ENCODE measurements around the gene CD34.
"Not testable (repeated sequence)": the region's sequence is repeated elsewhere in the genome, so short reads cannot be mapped to it uniquely, and the experiment has no call there.

The CD34 gene

DNA sequence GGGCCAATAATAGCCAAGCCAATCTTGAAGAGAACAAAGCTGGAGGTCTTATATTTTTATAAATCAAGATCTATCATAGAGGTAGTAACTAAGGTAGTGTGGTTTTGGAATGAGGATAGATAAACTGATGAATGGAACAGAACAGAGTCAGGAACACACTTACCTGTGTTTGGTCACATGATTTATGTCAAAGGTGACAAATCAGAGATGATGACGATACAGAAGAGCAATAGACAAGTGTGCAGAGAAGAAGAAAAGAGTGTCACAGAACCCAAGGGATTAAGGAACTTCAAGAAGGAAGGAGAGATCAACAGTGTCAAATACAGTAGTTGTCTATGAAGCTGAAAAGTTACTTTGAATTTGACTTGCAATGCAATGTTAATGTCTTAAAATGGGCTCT is 16.1 kb upstream of the CD34 start:
- DNase-seq, result no peak

GRCh38 chr1:207925969-207926368 is 15.0 kb upstream of the CD34 start:
- not testable (repeated sequence) for DNase-seq

GRCh38 chr1:207925210-207925609 is 14.3 kb upstream of the CD34 start:
- DNase-seq, result no peak

DNA sequence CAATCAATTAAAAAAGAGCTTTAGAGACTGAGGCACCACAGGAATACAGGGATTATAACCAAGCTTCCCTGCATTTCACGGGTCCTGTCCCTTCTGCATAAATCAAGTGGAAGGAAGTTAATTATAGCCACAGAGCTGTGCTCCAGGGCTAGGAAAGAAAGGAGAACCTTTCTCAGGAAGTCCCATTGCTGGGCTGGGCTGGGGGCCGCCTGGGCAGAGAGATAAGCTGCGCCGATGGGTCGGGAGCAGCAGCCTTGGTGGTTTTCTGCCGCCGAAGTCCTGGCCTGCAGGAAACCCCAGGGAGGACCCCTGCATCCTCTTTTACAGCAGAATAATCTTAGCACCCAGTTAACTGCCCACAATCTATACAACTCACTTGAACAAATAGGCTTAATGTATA is 12.6 kb upstream of the CD34 start:
- no peak for DNase-seq

- DNase-seq, result no peak
These were observed 12.2 kb upstream of the CD34 start for GRCh38 chr1:207923121-207923520.

DNA sequence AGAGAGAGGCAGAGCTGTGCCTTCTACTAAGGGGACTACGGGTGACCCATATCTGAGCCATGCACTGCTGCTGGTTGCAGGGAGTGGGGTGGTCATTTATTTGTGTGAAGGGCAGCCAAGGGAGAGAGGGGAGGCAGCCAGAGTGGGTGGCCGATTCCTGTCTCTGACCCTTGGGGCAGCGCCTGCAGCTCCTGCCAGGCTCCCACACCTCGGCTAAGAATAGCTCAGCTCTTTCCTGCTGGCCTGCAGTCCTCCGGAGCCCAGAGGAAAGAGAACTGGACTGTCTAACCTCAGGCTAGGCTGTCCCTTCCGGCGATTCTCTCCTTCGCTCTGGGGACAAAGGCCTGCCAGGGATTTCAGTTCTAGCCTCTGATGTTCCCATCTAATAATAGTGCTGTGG is 11.6 kb upstream of the CD34 start:
- DNase-seq, result no peak

DNA sequence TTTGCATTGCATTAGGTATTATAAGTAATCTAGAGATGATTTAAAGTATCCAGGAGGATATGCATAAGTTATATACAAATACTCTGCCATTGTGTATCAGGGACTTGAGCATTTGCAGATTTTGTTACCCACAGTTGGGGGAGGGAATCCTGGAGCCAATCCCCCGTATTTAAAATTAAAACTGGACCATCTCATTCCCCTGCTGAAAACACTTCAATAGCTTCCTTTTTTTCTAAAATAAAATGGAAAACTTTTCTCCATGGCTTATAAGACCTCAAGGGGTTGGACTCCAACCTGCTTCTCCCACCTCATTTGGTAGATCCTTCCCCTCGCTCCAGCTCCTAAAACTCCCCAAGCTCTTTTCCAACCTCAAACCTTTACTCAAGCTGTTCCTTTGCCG is 10.4 kb upstream of the CD34 start:
- DNase-seq, result no peak

GRCh38 chr1:207920444-207921021 is 9.6 kb upstream of the CD34 start:
- no peak for DNase-seq

DNA sequence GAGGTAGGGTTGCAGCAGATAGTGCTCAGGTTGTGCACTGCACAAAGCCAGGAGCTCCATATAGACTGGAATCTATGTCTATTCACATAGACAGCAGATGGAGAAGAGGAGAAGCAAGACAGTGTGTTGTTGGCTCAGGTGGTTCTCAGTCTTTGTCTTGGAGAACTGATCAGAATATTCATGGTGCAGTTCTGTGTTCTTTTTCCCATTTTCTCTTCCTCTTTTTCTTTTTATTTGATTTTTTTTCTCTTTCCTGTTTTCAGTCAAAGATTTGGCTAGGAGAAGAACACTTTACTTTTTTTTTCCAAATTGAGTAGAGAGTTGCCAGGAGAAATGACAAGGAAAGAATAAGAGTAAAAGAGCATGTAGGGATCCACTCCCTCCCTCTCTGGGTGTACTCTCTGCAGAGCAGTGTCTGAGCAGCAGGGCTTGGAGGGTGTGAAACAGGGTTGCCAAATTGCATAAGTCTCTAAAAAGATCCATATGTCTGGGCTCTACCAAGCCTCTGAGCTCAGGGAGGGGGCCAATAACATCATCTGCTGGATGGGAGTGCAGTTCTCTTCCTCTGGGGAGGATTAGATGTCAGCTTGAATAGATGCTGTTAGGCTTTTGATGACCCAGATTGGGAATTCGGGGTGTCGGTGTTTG is 8.7 kb upstream of the CD34 start:
- DNase-seq, result no peak

DNA sequence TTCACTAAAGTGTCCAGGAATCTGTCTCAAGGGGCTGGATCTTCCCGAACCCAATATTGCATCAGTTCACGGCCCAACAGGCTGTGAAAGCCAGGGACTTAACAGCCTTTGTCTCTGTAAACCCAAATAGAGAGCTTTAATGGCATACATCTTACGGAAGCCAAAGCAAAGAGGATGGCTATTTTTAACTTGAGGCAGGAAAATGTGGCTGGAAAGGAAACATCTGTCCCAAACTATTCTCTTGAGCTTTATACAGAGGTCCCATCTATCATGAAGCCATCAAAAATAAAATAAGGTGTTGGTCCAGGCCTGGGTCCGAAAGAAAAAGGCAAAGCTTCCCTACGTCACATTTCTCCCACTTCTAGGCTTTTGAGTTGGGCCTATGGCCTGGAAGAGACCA is 7.7 kb upstream of the CD34 start:
- no peak for DNase-seq

DNA sequence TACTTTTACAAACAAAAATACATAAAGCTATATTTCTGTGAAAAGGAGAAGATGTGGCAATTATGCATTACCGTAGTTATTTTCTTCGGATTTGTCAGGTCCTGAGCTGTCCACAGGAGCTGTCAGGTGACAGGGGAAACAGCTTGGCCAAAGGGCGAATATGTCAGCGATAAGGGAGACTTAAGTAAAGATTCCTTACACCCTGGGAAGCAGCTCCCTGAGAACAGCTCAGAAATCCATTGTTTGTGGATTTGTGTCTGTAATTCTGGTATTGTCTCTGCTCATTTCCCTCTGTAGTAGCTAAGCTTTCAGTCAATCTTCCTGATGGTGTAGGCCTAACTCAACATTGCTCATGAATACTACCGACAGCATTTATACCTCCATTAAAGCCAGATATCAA is 7.1 kb upstream of the CD34 start:
- no peak for DNase-seq

- DNase-seq, result no peak
These were observed 6.2 kb upstream of the CD34 start for GRCh38 chr1:207917080-207917479.

- no peak for DNase-seq
These were observed 3.0 kb upstream of the CD34 start for GRCh38 chr1:207913951-207914350.

DNA sequence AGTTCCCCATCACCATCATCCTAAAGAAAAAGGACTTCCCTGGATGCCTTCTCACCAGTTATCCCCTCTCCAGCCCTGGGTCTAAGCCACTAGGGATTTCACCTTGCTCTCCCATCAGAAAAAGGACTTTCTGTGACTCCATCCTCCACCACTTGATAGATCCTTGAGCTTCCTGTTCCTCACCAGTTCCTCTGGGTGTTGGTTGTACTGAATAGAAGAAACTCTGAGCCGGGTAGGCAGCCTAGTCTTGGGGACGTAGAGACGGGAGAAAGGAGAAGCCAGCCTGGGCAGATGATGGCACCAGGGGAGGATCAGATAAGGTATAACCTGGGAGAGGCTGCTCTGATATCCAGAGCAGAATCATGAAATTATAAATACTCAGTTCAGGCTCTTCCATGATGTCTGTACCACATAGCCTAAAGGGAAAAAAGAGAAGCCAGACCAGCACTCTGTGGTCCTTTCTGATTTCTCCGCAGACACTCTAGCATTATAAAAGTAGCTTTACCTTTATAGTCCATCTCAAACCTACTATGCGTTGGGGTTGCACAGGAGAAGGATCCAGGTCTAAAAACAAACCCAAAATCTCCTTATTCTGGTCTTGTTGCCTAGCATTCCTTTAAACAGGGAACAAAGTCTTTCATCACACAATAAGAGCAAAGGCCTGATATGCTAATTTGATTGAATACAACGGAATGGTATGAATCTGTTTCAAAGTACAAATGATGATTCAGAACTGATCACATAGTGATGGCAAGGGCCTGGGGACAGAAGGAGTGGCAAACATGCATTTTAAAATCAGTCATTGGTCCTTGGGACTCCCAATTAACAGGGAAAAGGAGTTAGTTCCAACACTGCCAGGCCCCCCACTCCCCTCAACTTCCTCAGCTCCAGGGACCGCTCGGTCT is 1.2 kb upstream of the CD34 start:
- DNase-seq, result no peak

DNA sequence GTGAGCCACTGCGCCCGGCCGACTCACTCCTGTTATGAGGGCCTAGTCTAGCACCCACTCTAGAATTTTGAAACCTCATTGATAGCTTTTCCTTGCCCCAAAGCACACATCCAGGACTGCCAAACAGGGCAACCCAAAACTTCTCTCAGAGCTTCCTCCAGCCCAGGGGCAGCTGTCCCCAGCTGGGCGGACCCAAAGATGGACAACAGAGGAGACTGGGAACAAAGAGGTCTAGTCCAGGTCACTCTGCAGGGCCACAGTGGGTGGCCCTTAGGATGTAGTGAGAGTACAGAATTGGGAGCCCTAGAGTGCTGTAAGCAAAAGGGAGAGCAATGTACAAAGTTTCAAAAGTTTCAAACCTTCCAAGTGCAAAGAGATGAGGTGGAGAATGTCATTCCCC is 1.2 kb downstream of the CD34 start:
- no peak for DNase-seq

- DNase-seq, result no peak
These were observed 2.7 kb downstream of the CD34 start for GRCh38 chr1:207908107-207908734.

DNA sequence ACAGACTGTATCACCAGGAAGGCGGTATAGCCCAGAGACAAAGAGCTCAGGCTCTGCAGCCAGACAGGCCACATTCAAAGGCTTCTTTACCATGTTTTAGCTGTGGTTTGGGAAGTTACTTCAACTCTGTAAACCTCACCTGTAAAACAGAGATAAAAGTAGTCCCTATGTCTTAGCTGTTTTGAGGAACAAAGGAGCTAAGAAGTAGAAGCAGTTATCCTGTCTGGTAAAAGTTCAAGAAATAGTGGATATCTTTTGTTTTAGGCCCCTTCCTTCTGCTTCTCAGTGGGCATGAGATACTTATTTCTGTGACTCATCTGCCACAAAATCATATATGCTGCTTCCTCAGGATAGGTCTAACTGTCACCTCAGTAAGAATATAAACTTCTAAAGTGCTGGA is 6.5 kb downstream of the CD34 start:
- no peak for DNase-seq

DNA sequence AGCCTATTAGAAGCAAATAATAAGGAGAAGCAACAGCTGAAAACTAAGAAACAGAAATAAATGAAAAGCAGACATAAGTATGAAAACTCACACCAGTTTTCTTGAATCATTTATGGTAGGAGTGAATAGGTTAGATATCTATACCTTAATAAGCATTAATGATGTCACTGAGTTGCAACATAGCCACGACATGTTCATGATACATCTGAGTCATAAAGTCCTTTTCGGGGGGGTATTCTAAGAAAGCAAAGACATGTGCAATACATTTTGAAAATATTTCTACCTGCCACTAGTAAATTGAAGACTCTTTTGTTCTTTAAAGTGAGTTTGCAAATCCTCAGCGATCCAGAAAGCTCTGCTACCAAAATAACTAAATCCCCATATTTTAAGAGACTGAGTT is 7.2 kb downstream of the CD34 start:
- DNase-seq, result no peak

DNA sequence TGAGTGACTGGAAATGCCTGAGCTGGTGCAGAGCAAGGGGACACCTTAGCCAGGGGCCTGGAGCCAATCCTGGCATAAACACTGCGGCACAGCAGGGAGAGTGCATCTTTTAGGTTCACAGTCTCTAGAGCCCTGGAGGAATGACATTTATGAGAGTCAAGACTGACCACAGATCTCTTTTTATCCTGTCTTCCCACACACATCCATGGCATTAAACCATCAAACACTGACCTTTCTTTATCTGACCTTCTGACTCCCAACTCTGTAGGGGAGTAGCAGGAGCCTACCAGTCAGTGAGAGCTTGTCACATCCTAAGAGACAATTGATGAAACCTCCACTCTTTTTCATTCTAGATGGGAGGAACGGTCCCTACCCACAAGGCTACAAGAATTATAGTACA is 7.9 kb downstream of the CD34 start:
- no peak for DNase-seq

- no peak for DNase-seq
These were observed 8.4 kb downstream of the CD34 start for GRCh38 chr1:207902566-207902965.

- DNase-seq, result no peak
These were observed 9.8 kb downstream of the CD34 start for GRCh38 chr1:207901041-207901653.

GRCh38 chr1:207898836-207899235 is 12.1 kb downstream of the CD34 start:
- DNase-seq, result no peak

GRCh38 chr1:207898260-207898659 is 12.7 kb downstream of the CD34 start:
- no peak for DNase-seq

Data from effector CD4-positive, alpha-beta T cell (primary cell).